Ascending aorta (tissue), 2 donors: ENCODE measurements around the gene IGLL5. TPM values are rescaled to one million over a fixed set of nuclear protein-coding genes. Genes with fewer than 3 reads are reported as not detected.

Source experiments
- DNase-seq, 2 donors: peaks; one replicate each; pipeline ENCODE4 v3.0.0-alpha.2; 2019; ENCODE audit warnings: low spot score in 2 of 2
- H3K27ac ChIP-seq, 2 donors: fragments of 200-600 bp; sonication (generic); one replicate each; pipeline ENCODE4 v1.5.1; 2016 to 2017; ENCODE audit warnings: mild to moderate bottlenecking in 1 of 2
- H3K27me3 ChIP-seq: fragments of 200-600 bp; sonication (generic); one replicate; pipeline ENCODE4 v1.5.1; 2017
- H3K36me3 ChIP-seq, 2 donors: fragments of 200-600 bp; sonication (generic); one replicate each; pipeline ENCODE4 v1.5.1; 2016
- H3K4me1 ChIP-seq, 2 donors: fragments of 200-600 bp; sonication (generic); one replicate each; pipeline ENCODE4 v1.5.1; 2016 to 2017; ENCODE audit warnings: mild to moderate bottlenecking in 1 of 2
- H3K4me3 ChIP-seq, 2 donors: fragments of 200-600 bp; sonication (generic); one replicate each; pipeline ENCODE4 v1.5.1; 2016 to 2017; ENCODE audit warnings: mild to moderate bottlenecking in 1 of 2
- H3K9me3 ChIP-seq, 2 donors: fragments of 200-600 bp; sonication (generic); one replicate each; pipeline ENCODE4 v1.5.1; 2016
- intact Hi-C: fragments of 100-400 bp; cut with DNase I; formaldehyde crosslinking; loops from one replicate; pipeline ENCODE4 v1.15.1; 2023
- total RNA-seq: library from RNA; depleted of rRNA; stranded (reverse); fragments of >200 nt; gene quantifications from one replicate; pipeline ENCODE4 v1.1.0, GENCODE V29; 2016
- TF ChIP-seq, protein P1 (sequence below), 3 experiments: fragments of 200-600 bp in 2 of 3; fragments of 450-650 bp in 1 of 3; sonication (generic) in 2 of 3; IDR thresholded peaks; one replicate each; pipeline ENCODE4 v1.5.1; 2016 to 2019; ENCODE audit warnings: antibody characterized with exemption in 3 of 3, mild to moderate bottlenecking in 1 of 3, moderate library complexity in 1 of 3

The IGLL5 gene
- total RNA-seq, 1 donor from 2014 or later = 2.3 TPM

- no peaks in the 10 kb centered on the region for H3K4me1 ChIP-seq
- H3K27ac ChIP-seq = no peak overlapping the region
- no peak for DNase-seq
- no peaks in the 10 kb centered on the region for H3K27me3 ChIP-seq
- H3K4me3 ChIP-seq = no peak overlapping the region
- TF ChIP-seq, protein P1, sequence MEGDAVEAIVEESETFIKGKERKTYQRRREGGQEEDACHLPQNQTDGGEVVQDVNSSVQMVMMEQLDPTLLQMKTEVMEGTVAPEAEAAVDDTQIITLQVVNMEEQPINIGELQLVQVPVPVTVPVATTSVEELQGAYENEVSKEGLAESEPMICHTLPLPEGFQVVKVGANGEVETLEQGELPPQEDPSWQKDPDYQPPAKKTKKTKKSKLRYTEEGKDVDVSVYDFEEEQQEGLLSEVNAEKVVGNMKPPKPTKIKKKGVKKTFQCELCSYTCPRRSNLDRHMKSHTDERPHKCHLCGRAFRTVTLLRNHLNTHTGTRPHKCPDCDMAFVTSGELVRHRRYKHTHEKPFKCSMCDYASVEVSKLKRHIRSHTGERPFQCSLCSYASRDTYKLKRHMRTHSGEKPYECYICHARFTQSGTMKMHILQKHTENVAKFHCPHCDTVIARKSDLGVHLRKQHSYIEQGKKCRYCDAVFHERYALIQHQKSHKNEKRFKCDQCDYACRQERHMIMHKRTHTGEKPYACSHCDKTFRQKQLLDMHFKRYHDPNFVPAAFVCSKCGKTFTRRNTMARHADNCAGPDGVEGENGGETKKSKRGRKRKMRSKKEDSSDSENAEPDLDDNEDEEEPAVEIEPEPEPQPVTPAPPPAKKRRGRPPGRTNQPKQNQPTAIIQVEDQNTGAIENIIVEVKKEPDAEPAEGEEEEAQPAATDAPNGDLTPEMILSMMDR (IDR thresholded peaks at IDR 0.05) = no peak
- H3K36me3 ChIP-seq = no peaks in the 10 kb centered on the region
- intact Hi-C loops = no loop called here
- no peaks in the 10 kb centered on the region for H3K9me3 ChIP-seq
Observed at GRCh38 chr22:22851969-22852368, 35.6 kb upstream of the IGLL5 start.

- Histone ChIP-seq H3K27ac (no peak overlapping the region), H3K27me3 (no peaks in the 10 kb centered on the region), H3K9me3 (no peaks in the 10 kb centered on the region), H3K4me1 (no peaks in the 10 kb centered on the region), H3K4me3 (no peak overlapping the region), H3K36me3 (no peaks in the 10 kb centered on the region)
- no peak for DNase-seq
- TF ChIP-seq, protein P1 (IDR thresholded peaks at IDR 0.05) = no peak
- intact Hi-C loops = no loop called here
Observed at GRCh38 chr22:22853713-22854112, 33.9 kb upstream of the IGLL5 start.

DNA sequence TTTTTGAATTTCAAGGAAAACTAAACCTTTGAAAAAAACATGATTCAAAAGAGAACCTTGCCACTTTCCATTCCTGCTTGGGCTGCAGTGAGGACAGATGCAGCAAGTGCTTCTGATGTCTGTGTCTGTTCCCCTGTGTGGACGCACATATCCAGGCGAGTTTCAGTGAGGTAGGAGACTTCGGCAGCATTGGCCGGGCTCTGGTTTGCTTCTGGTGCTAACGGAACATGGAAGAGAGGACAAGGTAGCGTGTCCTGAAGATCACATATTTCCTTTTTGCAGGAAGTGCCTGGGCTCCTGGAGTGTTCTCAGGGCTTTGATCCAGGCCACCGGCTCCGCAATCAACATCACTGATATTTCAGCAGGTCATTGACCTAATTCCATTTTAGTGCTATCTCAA, 33.1 kb upstream of the IGLL5 start:
- no peak for DNase-seq
- H3K36me3 ChIP-seq = no peaks in the 10 kb centered on the region
- no peaks in the 10 kb centered on the region for H3K9me3 ChIP-seq
- H3K27ac ChIP-seq = no peak overlapping the region
- no peaks in the 10 kb centered on the region for H3K4me1 ChIP-seq
- intact Hi-C loops = no loop called here
- no peak overlapping the region for H3K4me3 ChIP-seq
- TF ChIP-seq, protein P1 (IDR thresholded peaks at IDR 0.05) = no peak
- H3K27me3 ChIP-seq = no peaks in the 10 kb centered on the region

- no peak for DNase-seq
- H3K4me1 ChIP-seq = no peaks in the 10 kb centered on the region
- H3K27ac ChIP-seq = no peak overlapping the region
- H3K9me3 ChIP-seq = no peaks in the 10 kb centered on the region
- TF ChIP-seq, protein P1 (IDR thresholded peaks at IDR 0.05) = no peak
- intact Hi-C loops = no loop called here
- H3K4me3 ChIP-seq = no peak overlapping the region
- H3K36me3 ChIP-seq = no peaks in the 10 kb centered on the region
- no peaks in the 10 kb centered on the region for H3K27me3 ChIP-seq
Observed at GRCh38 chr22:22855085-22855484, 32.5 kb upstream of the IGLL5 start.

- H3K4me1 ChIP-seq = no peaks in the 10 kb centered on the region
- DNase-seq = no peak
- intact Hi-C loops = no loop called here
- H3K27ac ChIP-seq = no peak overlapping the region
- no peaks in the 10 kb centered on the region for H3K27me3 ChIP-seq
- H3K36me3 ChIP-seq = no peaks in the 10 kb centered on the region
- H3K9me3 ChIP-seq = no peaks in the 10 kb centered on the region
- H3K4me3 ChIP-seq = no peak overlapping the region
- TF ChIP-seq, protein P1 (IDR thresholded peaks at IDR 0.05) = peak in 1 of 3 experiments; percentile 24
Observed at GRCh38 chr22:22855617-22856308, 31.9 kb upstream of the IGLL5 start.

GRCh38 chr22:22856364-22856763, 31.3 kb upstream of the IGLL5 start:
- H3K27ac ChIP-seq = no peak overlapping the region
- no peak for DNase-seq
- no peaks in the 10 kb centered on the region for H3K27me3 ChIP-seq
- H3K4me3 ChIP-seq = no peak overlapping the region
- no peaks in the 10 kb centered on the region for H3K36me3 ChIP-seq
- intact Hi-C loops = no loop called here
- H3K4me1 ChIP-seq = no peaks in the 10 kb centered on the region
- H3K9me3 ChIP-seq = no peaks in the 10 kb centered on the region
- TF ChIP-seq, protein P1 (IDR thresholded peaks at IDR 0.05) = no peak
